HG02938 (cell line): ENCODE data around the gene HSF4.
"Not testable (repeated sequence)": the region's sequence is repeated elsewhere in the genome, so short reads cannot be mapped to it uniquely, and the experiment has no call there.

Source experiments
- ATAC-seq: cut with Tn5 transposase; IDR thresholded peaks from one replicate; pipeline ENCODE4 v1.9.1; 2021; ENCODE audit warnings: mild to moderate bottlenecking, moderate library complexity; ENCODE audit not compliant: unreplicated experiment

The HSF4 gene, protein sequence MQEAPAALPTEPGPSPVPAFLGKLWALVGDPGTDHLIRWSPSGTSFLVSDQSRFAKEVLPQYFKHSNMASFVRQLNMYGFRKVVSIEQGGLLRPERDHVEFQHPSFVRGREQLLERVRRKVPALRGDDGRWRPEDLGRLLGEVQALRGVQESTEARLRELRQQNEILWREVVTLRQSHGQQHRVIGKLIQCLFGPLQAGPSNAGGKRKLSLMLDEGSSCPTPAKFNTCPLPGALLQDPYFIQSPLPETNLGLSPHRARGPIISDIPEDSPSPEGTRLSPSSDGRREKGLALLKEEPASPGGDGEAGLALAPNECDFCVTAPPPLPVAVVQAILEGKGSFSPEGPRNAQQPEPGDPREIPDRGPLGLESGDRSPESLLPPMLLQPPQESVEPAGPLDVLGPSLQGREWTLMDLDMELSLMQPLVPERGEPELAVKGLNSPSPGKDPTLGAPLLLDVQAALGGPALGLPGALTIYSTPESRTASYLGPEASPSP

GRCh38 chr16:67164599-67165061 lies at the start of gene HSF4:
TSS of gene HSF4 (plus strand) at chr16:67164745. CDS start at chr16:67164812, 67 bp downstream.
- no peak for ATAC-seq

GRCh38 chr16:67114793-67115192 lies 49.8 kb upstream of the HSF4 start:
- ATAC-seq, result no peak

DNA sequence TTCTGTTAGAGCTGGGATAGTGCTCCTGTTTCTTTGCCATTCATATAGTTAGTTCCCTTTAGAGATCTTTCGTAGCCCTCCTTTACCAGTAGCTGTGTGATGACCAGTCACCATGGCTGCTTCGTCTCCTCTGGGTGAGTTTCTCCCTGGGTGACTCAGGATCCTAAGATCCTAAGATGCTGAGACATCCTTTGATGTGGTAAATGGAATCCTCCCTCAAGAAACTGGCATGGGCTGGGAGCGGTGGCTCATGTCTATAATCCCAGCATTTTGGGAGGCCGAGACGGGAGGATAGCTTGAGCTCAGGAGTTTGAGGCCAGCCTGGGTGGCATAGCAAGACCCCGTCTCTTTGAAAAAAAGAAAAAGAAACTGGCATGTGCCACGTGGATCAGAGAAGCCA lies 48.9 kb upstream of the HSF4 start:
- no peak for ATAC-seq

- ATAC-seq, result no peak
These were observed 47.9 kb upstream of the HSF4 start for GRCh38 chr16:67116388-67117311.

- no peak for ATAC-seq
These were observed 46.8 kb upstream of the HSF4 start for GRCh38 chr16:67117716-67118115.

DNA sequence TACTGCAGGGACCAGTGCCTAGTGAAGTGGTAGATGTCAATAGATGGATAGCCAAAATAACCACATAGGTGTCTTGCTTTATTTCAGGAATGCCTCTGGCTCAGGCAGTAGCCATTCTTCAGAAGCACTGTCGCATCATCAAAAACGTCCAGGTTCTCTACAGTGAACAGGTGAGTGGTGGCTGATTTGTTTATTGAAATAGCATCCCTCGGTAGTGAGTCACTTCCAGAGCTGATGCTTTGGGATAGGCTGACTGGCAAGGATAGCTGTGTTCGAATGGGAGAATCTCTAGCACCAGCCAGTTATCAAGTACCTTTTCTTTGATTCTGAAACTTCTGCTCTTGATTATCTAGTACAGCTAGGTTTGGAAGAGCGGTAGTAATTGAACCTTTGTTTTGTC lies 44.5 kb upstream of the HSF4 start:
- ATAC-seq, result no peak

GRCh38 chr16:67122799-67123198 lies 41.7 kb upstream of the HSF4 start:
- not testable (repeated sequence) for ATAC-seq

- no peak for ATAC-seq
These were observed 36.1 kb upstream of the HSF4 start for GRCh38 chr16:67128417-67128816.

GRCh38 chr16:67128887-67129286 lies 35.7 kb upstream of the HSF4 start:
- ATAC-seq, result no peak

DNA sequence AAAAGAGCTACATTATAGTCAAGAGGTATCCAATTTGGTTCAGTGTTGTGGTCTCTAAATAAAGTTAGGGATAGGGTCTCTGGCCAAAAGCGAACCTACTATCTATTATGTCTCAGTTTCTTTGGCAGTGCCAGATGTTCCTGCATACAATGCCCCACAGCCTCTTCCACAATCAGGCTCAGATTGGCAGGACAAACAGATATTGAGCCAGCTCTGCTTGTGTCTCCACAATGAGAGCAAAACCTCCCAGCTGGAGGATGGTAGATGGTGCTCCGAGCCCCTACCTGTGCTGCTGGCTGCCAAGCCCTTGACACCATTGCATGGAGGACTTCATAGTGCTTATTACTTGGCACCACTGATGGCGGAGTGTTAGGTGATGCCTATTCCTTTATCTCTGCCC lies 35.1 kb upstream of the HSF4 start:
- ATAC-seq, result no peak

GRCh38 chr16:67137605-67138004 lies 26.9 kb upstream of the HSF4 start:
- no peak for ATAC-seq

- no peak for ATAC-seq
These were observed 23.2 kb upstream of the HSF4 start for GRCh38 chr16:67141391-67141790.

DNA sequence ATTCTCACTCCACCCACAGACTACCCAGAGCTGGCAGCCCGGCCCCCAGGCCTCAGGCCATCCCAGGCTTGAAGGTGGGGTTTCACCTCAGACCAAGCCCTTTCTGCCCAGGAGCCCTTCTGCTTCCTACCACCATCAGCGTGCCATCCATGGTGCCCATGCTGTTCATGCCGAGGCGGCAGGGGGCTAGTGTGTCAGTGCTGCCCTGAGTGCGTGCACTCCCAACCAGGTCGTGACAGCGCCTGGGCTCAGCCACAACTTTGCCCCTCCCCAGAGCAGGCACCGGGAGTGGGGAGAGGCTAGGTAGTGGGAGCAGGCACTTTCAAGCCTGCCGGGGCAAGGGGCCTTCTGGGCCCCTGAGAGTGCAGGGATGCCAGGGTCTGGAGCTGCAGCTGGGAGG lies 22.2 kb upstream of the HSF4 start:
- no peak for ATAC-seq

GRCh38 chr16:67144943-67145342 lies 19.6 kb upstream of the HSF4 start:
- no peak for ATAC-seq

DNA sequence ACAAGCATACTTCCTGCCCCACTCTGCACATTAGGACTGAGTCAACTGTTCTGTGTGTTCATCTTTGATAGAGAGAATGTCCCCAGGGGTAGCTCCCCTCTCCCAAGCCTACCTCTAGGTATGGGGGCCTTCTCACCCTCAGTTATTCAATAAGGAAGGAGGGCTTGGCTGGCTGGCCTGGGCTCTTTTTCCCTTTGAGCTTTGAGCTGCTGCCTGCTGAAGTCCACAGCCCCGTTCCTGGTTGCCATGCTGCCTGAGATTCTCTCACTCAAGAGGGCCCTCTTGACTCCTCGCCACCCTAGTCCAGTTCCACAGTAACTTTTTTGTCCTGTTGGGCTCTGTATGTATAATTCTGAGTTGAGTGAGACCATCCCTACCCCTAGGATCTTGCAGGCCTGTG lies 18.8 kb upstream of the HSF4 start:
- no peak for ATAC-seq

GRCh38 chr16:67146523-67147357 lies 17.8 kb upstream of the HSF4 start:
- ATAC-seq, result no peak

DNA sequence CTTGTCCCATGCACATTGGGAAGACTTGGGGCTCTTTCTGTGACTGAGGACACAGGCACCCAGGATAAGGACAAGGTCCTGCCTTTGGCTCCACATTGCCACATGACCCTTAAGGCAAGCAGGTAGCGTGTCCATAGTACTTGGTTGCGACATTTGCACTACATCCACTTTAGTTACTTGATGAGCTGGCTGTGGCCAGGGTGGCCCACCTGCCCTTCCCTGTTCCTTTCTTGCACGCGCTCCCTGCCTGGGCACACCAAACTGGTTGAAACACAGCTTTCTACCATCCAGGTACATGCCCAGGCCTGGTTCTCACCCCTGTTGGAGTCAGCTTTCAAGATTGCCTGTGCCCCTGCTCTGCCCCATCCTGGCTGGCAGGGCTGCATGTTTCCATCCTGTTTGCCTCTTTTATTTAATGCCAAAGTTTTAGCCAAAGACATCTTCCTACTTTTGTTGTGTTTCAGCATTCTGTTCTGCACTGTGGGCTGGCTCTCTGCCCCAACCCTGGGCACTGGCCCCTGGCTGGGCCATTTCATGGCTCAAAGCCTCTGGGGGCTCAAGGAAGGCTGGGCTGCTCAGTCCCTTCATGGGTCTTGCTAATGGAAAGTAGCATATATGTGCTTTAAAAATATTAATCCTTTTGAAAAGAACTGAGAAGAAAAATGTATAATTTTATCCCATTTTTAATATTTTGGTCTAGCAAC lies 17.0 kb upstream of the HSF4 start:
- ATAC-seq, result no peak

- no peak for ATAC-seq
These were observed 16.3 kb upstream of the HSF4 start for GRCh38 chr16:67148221-67148620.

GRCh38 chr16:67148656-67149275 lies 15.8 kb upstream of the HSF4 start:
- ATAC-seq, result no peak
